Hepatocyte (in vitro differentiated cells): ENCODE measurements around the gene NUDT17.

ENCODE experiments used
- EZH2phosphoT487 ChIP-seq: fragments of 200-600 bp; sonication (generic); IDR thresholded peaks from one replicate; pipeline ENCODE4 v1.6.1; 2018; ENCODE audit warnings: antibody characterized with exemption, mild to moderate bottlenecking, low read depth, moderate library complexity; ENCODE audit not compliant: unreplicated experiment, severe bottlenecking
- TF ChIP-seq, protein P1 (sequence below): fragments of 200-600 bp; sonication (generic); IDR thresholded peaks from 2 replicates; pipeline ENCODE4 v1.5.1; 2016; ENCODE audit warnings: antibody characterized with exemption, mild to moderate bottlenecking; ENCODE audit not compliant: poor library complexity

DNA sequence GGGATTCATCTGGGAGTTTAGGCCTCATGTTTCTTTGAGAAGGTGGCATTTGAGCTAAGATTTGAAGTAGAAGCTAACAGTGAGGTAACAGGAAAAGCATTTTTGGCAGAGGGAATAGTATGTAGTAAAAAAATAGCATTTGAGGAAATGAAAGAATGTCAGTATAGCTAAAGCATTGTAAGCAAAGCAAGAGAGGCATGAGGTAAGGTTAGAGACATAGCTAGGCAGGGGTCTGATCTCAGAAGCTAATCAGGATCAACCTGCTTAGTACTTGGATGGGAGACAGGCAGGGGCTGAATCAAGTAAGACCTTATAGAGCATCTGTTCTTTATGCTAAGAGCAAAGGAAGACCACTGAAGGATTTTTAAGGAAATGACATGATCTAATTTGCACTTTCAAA, 17.5 kb upstream of the NUDT17 start:
- TF ChIP-seq, protein P1, sequence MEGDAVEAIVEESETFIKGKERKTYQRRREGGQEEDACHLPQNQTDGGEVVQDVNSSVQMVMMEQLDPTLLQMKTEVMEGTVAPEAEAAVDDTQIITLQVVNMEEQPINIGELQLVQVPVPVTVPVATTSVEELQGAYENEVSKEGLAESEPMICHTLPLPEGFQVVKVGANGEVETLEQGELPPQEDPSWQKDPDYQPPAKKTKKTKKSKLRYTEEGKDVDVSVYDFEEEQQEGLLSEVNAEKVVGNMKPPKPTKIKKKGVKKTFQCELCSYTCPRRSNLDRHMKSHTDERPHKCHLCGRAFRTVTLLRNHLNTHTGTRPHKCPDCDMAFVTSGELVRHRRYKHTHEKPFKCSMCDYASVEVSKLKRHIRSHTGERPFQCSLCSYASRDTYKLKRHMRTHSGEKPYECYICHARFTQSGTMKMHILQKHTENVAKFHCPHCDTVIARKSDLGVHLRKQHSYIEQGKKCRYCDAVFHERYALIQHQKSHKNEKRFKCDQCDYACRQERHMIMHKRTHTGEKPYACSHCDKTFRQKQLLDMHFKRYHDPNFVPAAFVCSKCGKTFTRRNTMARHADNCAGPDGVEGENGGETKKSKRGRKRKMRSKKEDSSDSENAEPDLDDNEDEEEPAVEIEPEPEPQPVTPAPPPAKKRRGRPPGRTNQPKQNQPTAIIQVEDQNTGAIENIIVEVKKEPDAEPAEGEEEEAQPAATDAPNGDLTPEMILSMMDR = no peak
- TF ChIP-seq EZH2phosphoT487 = no peak
